ENCODE measurements around the gene LAPTM5. TPM values are rescaled to one million over a fixed set of nuclear protein-coding genes. Genes with fewer than 3 reads are reported as not detected.

The LAPTM5 gene
- total RNA-seq, 4 donors from 2014 or later = 8.7 to 21.5 (median 15.6) TPM

DNA sequence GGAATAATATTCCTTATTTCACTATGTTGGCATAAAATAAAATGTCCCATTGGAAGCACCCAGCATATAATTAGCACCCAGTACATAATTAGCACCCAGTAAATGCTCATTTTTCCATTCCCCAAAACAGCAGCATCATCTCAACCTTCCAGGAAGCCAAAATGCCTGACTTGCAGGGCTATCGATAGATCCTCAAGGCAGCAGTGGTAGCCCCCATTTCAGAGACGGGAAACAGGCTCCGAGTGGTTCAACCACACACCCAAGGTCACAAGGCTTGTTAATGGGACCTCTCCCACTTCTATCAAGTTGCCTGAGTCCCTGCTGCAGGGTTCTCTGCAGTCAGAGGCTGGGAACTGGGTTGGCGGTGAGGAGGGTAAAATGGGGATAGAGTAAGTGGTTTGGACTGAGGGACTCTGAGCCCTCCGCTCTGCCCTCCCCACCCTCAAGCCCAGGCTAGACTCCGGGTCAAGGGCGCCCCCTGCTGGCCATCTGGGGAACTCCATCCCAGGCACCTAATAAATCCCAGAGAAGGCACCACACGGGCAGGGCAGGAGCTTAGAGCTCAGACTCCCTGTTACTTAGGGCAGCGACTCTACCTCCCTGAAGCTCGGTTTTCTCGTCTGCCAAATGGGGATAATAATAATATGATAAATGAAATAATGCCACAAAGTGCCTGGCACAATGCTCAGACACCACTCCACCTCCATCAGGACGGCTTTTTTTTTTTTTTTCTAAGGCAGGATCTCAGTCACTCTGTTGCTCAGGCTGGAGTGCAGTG is 21.9 kb upstream of the LAPTM5 start:
- H3K4me3 ChIP-seq (ENCODE audit: low read depth, poor library complexity, severe bottlenecking) = no peak overlapping the region
- intact Hi-C loops (cut with DNase I; ENCODE audit: low total_unique reads) = loop anchor here (2.0 kb wide), 1 partner anchor 59 kb away; no protein-coding TSS in a partner anchor
- peak; percentile 80 to 97 for DNase-seq (ENCODE audit: low spot score in 2 of 2)
- no peak for TF ChIP-seq POLR2A (IDR thresholded peaks at IDR 0.05)
- TF ChIP-seq, protein P1, sequence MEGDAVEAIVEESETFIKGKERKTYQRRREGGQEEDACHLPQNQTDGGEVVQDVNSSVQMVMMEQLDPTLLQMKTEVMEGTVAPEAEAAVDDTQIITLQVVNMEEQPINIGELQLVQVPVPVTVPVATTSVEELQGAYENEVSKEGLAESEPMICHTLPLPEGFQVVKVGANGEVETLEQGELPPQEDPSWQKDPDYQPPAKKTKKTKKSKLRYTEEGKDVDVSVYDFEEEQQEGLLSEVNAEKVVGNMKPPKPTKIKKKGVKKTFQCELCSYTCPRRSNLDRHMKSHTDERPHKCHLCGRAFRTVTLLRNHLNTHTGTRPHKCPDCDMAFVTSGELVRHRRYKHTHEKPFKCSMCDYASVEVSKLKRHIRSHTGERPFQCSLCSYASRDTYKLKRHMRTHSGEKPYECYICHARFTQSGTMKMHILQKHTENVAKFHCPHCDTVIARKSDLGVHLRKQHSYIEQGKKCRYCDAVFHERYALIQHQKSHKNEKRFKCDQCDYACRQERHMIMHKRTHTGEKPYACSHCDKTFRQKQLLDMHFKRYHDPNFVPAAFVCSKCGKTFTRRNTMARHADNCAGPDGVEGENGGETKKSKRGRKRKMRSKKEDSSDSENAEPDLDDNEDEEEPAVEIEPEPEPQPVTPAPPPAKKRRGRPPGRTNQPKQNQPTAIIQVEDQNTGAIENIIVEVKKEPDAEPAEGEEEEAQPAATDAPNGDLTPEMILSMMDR (IDR thresholded peaks at IDR 0.05) = peak in 2 of 3 donors; percentile 34 to 92
- 20 to 22% methylated on average over 12 of the region's 12 CpGs for WGBS, 2 donors

DNA sequence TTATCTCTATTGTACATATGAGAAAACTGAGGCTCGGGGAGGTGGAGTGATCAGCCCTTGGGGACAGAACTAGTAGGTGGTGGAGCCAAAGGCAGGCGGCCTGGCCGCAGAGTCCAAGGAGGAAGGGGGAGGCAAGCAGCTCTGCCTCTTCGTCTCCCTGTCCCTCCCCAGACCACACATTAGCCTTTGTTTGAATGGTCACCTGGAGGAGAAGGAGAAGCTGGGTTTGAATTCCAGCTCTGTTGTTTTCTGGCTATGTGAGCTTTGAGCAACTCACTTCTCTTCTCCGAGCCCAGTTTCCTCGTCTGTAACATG is 21.4 kb upstream of the LAPTM5 start:
- no peak for TF ChIP-seq POLR2A (IDR thresholded peaks at IDR 0.05)
- TF ChIP-seq, protein P1 (IDR thresholded peaks at IDR 0.05) = no peak
- DNase-seq (ENCODE audit: low spot score in 2 of 2) = no peak
- WGBS, 2 donors = 72 to 78% methylated on average over 6 of the region's 6 CpGs
- H3K4me3 ChIP-seq (ENCODE audit: low read depth, poor library complexity, severe bottlenecking) = no peak overlapping the region
- intact Hi-C loops (cut with DNase I; ENCODE audit: low total_unique reads) = no loop called here

DNA sequence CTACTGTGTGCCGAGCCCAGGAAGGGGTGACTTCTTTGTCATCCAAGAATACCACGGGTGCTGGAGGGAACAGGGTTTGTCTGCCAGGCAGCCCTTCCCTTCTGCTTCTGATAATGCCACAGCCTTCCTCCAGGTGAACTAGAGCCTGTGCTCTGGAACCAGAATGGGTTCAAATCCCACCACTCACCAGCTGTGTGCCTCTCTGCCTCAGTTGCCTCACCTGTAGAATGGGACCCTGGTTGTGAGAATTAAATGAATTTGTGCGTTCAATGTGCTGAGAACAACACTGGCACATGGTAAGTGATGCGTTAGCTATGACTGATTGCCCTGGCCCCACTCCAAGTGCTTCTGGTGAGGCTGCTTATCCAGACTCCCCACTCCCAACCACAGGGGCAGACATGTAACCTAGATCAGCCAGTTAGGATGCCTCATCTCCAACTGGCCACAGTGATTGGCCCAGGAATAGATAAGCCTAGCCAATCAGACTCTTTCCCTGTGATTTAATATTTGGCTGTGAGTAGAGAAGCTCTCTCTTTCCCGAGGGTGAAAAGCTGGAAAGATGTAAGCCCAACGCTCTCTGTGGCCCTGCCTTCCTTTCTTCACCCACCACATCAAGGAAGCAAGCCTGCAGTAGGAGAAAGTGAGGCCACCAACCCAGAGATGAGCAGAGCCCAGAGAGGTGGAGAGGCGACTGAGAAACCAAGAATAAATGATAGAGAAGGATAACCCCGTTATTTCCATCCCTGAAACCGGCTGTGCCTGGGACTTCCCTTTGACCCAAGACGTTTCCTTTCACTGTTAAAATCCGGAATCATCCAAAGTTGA is 20.8 kb upstream of the LAPTM5 start:
- TF ChIP-seq, protein P1 (IDR thresholded peaks at IDR 0.05) = no peak
- no peak for TF ChIP-seq POLR2A (IDR thresholded peaks at IDR 0.05)
- no peak overlapping the region for H3K4me3 ChIP-seq (ENCODE audit: low read depth, poor library complexity, severe bottlenecking)
- WGBS, 2 donors = 47 to 49% methylated on average over 10 to 11 of the region's 11 CpGs
- intact Hi-C loops (cut with DNase I; ENCODE audit: low total_unique reads) = no loop called here
- peak in 1 of 2 donors; percentile 59 for DNase-seq (ENCODE audit: low spot score in 2 of 2)

DNA sequence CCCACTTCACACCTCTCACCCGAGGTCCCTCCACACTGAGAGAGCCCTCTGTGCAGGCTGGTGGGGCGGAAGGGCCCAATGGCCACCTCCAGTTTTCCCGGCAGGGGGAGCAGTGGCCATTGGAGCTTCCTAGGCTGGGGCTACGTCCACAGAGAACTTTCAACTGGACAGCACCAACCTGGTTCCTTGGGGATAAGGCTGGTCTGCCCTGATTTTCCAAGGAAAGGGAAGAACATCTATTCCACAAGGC is 20.3 kb upstream of the LAPTM5 start:
- intact Hi-C loops (cut with DNase I; ENCODE audit: low total_unique reads) = no loop called here
- H3K4me3 ChIP-seq (ENCODE audit: low read depth, poor library complexity, severe bottlenecking) = no peak overlapping the region
- DNase-seq (ENCODE audit: low spot score in 2 of 2) = no peak
- 43 to 63% methylated on average over 4 of the region's 4 CpGs for WGBS, 2 donors
- TF ChIP-seq, protein P1 (IDR thresholded peaks at IDR 0.05) = no peak
- no peak for TF ChIP-seq POLR2A (IDR thresholded peaks at IDR 0.05)

DNA sequence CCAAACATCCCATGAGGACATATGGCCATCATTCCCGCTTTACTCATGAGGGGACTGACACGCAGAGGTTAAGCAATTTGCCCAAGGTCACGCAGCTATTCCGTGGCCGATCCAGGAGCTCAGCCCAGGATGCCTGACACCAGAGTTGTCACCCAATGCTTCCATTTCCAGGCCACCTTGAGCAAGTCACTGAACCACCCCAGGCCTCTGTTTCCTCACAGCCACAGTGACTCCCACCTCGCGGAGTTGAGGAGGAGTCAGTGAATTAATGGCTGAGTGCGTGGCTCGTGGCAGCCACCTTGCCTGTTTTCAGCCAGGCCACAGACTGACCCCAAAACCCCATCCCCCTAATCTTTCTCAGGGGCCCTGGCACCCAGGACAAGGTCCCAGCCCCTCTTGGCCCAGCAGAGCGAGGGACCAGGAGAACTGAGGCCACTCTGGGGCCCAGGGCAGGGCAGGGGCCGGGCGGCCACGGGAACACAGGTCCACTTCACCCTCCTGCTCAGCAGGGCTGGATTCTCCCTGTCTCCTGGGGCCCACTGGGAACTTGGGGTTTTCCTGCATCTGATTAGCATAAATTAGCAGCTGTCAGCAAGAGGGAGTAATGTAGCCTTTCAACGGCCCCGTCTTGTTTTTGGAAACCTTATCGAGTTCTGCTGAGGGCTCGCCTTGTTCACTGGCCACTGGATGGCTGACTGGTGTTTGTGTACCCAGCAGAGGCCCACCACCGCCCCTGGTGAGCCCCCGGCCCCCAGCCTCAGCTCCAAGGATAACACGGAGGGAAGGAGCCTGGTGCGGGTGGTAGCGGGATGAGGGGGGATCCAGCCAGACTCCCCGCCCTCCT is 19.7 kb upstream of the LAPTM5 start:
- intact Hi-C loops (cut with DNase I; ENCODE audit: low total_unique reads) = no loop called here
- H3K4me3 ChIP-seq (ENCODE audit: low read depth, poor library complexity, severe bottlenecking) = no peak overlapping the region
- DNase-seq (ENCODE audit: low spot score in 2 of 2) = no peak
- TF ChIP-seq, protein P1 (IDR thresholded peaks at IDR 0.05) = no peak
- no peak for TF ChIP-seq POLR2A (IDR thresholded peaks at IDR 0.05)
- WGBS, 2 donors = 83 to 86% methylated on average over 23 of the region's 23 CpGs
